Psoas muscle (tissue), 8 donors: ENCODE results near the gene PRIMA1. TPM values are rescaled to one million over a fixed set of nuclear protein-coding genes. Genes with fewer than 3 reads are reported as not detected.

Experiments
- ATAC-seq, 4 donors: fragments of 200-7000 bp; cut with Tn5 transposase; one replicate each; pipeline ENCODE4 v1.9.1; 2020; ENCODE audit warnings: moderate library complexity in 3 of 4, mild to moderate bottlenecking in 2 of 4
- DNase-seq, 2 donors: peaks; one replicate each; pipeline ENCODE4 v3.0.0-alpha.2; 2020
- H3K27ac ChIP-seq: fragments of 200-600 bp; one replicate; pipeline ENCODE4 v1.8.0; 2022
- H3K27me3 ChIP-seq, 3 donors: fragments of 200-600 bp in 1 of 3; one replicate each; pipeline versions ENCODE4 v1.6.1 to v1.8.0; 2013 to 2022; ENCODE audit warnings: low read length in 2 of 3, mild to moderate bottlenecking in 2 of 3, moderate library complexity in 1 of 3; ENCODE audit not compliant: insufficient read depth in 3 of 3
- H3K36me3 ChIP-seq, 2 donors: fragments of 200-600 bp in 1 of 2; one replicate each; pipeline versions ENCODE4 v1.6.1 to v1.8.0; 2013 to 2022; ENCODE audit warnings: low read depth in 1 of 2, mild to moderate bottlenecking in 1 of 2, moderate library complexity in 1 of 2; ENCODE audit not compliant: insufficient read depth in 1 of 2
- H3K4me1 ChIP-seq: fragments of 200-600 bp; one replicate; pipeline ENCODE4 v1.8.0; 2022
- H3K4me3 ChIP-seq: fragments of 200-600 bp; one replicate; pipeline ENCODE4 v1.8.0; 2022; ENCODE audit warnings: mild to moderate bottlenecking
- H3K9me3 ChIP-seq: fragments of 200-600 bp; one replicate; pipeline ENCODE4 v1.8.0; 2022
- CTCF ChIP-seq: fragments of 200-600 bp; IDR thresholded peaks from one replicate; pipeline ENCODE4 v1.8.0; 2022; ENCODE audit warnings: antibody characterized with exemption
- WGBS, 3 donors: extraction: QIAGEN DNeasy Blood & Tissue Kit; methylation state at CpG; one replicate each; pipeline versions ENCODE4 v1.1.6 to v1.1.7; 2013; 5-methylcytosine and 5-hydroxymethylcytosine counted together
- intact Hi-C, 2 donors: fragments of 100-400 bp; cut with DNase I; formaldehyde crosslinking; loops; one replicate each; pipeline versions ENCODE4 v1.11.0 to v1.14.2; 2022
- polyA plus RNA-seq, 3 donors: library from polyadenylated mRNA; stranded (reverse); fragments of 200-250 nt; gene quantifications; one replicate each; pipeline ENCODE4 v1.2.3, GENCODE V29; 2013
- total RNA-seq, 4 donors: library from RNA; stranded (reverse); fragmentation: NEBNext Ultra II Directional in 2 of 4; extraction: Animal tissue kit (Norgen Biotek cat#: 25700) in 2 of 4; gene quantifications; one replicate each; pipeline versions ENCODE4 v1.2.1 to v1.2.4, GENCODE V29; 2021 to 2023
- donor health status: healthy with polysubstance abuse.
- donor health status: DM: no; HTN: no; CAD: no; lungs with moderate emphysema.
- donor health status: Bipolar disorder and iron deficiency.
- donor health status: healthy.
- donor health status: DM: yes; HTN: yes; CAD: no.
- donor health status: DM: no; HTN: no; CAD: no.
- donor health status: DM: no; HTN: no; CAD: no.
- donor health status: DM: yes; HTN: yes; CAD: no.

PRIMA1 gene
- total and polyA plus RNA-seq, 7 donors: 0.17 to 0.77 (median 0.19) TPM

- peaks cover 0 to 19% (median 0%) of the 10 kb centered on the region in 3 donors for H3K27me3 ChIP-seq
- DNase-seq (no peak), ATAC-seq (no peak)
Measured at GRCh38 chr14:93792391-93792790, 4.1 kb upstream of the PRIMA1 start.

GRCh38 chr14:93790966-93791365 is 2.7 kb upstream of the PRIMA1 start:
- H3K27ac ChIP-seq: no peak overlapping the region
- no peaks in the 10 kb centered on the region for H3K36me3 ChIP-seq
- 88 to 90% (median 88%) methylated on average over 5 of the region's 5 CpGs for WGBS, 3 donors
- no peak overlapping the region for H3K4me3 ChIP-seq
- intact Hi-C loops: no loop called here
- no peaks in the 10 kb centered on the region for H3K9me3 ChIP-seq
- ATAC-seq (no peak), DNase-seq (no peak)
- no peaks in the 10 kb centered on the region for H3K4me1 ChIP-seq
- TF ChIP-seq CTCF: no peak
- H3K27me3 ChIP-seq: peaks cover 0 to 15% (median 0%) of the 10 kb centered on the region in 3 donors

More at GRCh38 chr14:93792391-93792790, 4.1 kb upstream of the PRIMA1 start:
- H3K36me3 ChIP-seq: no peaks in the 10 kb centered on the region
- no peak overlapping the region for H3K27ac ChIP-seq
- TF ChIP-seq CTCF: no peak
- no peak overlapping the region for H3K4me3 ChIP-seq
- 90 to 92% (median 90%) methylated on average over 3 of the region's 3 CpGs for WGBS, 3 donors
- intact Hi-C loops: no loop called here
- H3K9me3 ChIP-seq: no peaks in the 10 kb centered on the region
- no peaks in the 10 kb centered on the region for H3K4me1 ChIP-seq

- peak in 1 of 2 donors; percentile 16 for DNase-seq
- H3K36me3 ChIP-seq: no peaks in the 10 kb centered on the region
- H3K4me3 ChIP-seq: peak overlapping the region; percentile 66
- H3K9me3 ChIP-seq: no peaks in the 10 kb centered on the region
- H3K4me1 ChIP-seq: no peaks in the 10 kb centered on the region
- 36 to 40% (median 36%) methylated on average over 29 of the region's 29 CpGs for WGBS, 3 donors
- intact Hi-C loops: loop anchor here (2.0 to 10.0 kb wide), 3 partner anchors 115 to 135 kb away; no protein-coding TSS in a partner anchor
- peaks cover 0 to 15% (median 0%) of the 10 kb centered on the region in 3 donors for H3K27me3 ChIP-seq
- ATAC-seq: peak in 2 of 4 donors; percentile 13 to 23
- TF ChIP-seq CTCF: no peak
- H3K27ac ChIP-seq: no peak overlapping the region
Measured at GRCh38 chr14:93789228-93790130, 1.2 kb upstream of the PRIMA1 start.

GRCh38 chr14:93788543-93789227 is 400 bp upstream of the PRIMA1 start:
- DNase-seq: peak in 1 of 2 donors; percentile 49
- no peaks in the 10 kb centered on the region for H3K4me1 ChIP-seq
- peaks cover 0 to 15% (median 0%) of the 10 kb centered on the region in 3 donors for H3K27me3 ChIP-seq
- WGBS, 3 donors: 0 to 1% (median 1%) methylated on average over 48 to 79 of the region's 79 CpGs
- intact Hi-C loops: loop anchor here (2.0 to 10.0 kb wide), 3 partner anchors 116 to 134 kb away; no protein-coding TSS in a partner anchor
- H3K9me3 ChIP-seq: no peaks in the 10 kb centered on the region
- H3K36me3 ChIP-seq: no peaks in the 10 kb centered on the region
- H3K27ac ChIP-seq: no peak overlapping the region
- TF ChIP-seq CTCF: peak; percentile 44
- ATAC-seq: peak; percentile 79 to 93 (median 85)
- H3K4me3 ChIP-seq: peak overlapping the region; percentile 66
